ENCODE data around the gene GRIK4.
"Not testable (repeated sequence)": the region's sequence is repeated elsewhere in the genome, so short reads cannot be mapped to it uniquely, and the experiment has no call there.

Gene GRIK4, protein sequence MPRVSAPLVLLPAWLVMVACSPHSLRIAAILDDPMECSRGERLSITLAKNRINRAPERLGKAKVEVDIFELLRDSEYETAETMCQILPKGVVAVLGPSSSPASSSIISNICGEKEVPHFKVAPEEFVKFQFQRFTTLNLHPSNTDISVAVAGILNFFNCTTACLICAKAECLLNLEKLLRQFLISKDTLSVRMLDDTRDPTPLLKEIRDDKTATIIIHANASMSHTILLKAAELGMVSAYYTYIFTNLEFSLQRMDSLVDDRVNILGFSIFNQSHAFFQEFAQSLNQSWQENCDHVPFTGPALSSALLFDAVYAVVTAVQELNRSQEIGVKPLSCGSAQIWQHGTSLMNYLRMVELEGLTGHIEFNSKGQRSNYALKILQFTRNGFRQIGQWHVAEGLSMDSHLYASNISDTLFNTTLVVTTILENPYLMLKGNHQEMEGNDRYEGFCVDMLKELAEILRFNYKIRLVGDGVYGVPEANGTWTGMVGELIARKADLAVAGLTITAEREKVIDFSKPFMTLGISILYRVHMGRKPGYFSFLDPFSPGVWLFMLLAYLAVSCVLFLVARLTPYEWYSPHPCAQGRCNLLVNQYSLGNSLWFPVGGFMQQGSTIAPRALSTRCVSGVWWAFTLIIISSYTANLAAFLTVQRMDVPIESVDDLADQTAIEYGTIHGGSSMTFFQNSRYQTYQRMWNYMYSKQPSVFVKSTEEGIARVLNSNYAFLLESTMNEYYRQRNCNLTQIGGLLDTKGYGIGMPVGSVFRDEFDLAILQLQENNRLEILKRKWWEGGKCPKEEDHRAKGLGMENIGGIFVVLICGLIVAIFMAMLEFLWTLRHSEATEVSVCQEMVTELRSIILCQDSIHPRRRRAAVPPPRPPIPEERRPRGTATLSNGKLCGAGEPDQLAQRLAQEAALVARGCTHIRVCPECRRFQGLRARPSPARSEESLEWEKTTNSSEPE

GRCh38 chr11:120511116-120511819 is at the start of gene GRIK4:
GRIK4 (plus strand) TSS chr11:120511748; CDS start chr11:120660319, 148,571 bp downstream.
- DNase-seq: peak; percentile 61

DNA sequence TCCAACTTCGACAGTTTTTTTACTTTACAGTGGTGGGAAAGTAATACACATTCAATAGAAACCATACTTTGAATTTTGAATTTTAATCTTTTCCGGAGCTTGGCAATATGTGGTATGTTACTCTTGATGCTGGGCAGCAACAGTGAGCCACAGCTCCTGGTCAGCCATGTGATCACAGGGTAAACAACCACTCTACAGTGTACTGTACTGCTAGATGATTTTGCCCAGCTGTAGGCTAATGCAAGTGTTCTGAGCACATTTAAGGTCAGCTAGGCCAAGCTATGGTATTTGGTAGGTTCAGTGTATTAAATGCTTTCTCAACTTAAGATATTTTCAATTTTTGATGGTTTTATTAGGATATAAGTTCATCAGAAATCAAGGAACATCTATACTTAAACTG is 48.7 kb upstream of the GRIK4 start:
- DNase-seq: no peak

- DNase-seq: no peak
Measured at GRCh38 chr11:120465921-120466534, 45.5 kb upstream of the GRIK4 start.

GRCh38 chr11:120467627-120468026 is 43.9 kb upstream of the GRIK4 start:
- DNase-seq: peak; percentile 43

GRCh38 chr11:120471131-120471530 is 40.4 kb upstream of the GRIK4 start:
- no peak for DNase-seq

- DNase-seq: no peak
Measured at GRCh38 chr11:120471994-120472393, 39.6 kb upstream of the GRIK4 start.

DNA sequence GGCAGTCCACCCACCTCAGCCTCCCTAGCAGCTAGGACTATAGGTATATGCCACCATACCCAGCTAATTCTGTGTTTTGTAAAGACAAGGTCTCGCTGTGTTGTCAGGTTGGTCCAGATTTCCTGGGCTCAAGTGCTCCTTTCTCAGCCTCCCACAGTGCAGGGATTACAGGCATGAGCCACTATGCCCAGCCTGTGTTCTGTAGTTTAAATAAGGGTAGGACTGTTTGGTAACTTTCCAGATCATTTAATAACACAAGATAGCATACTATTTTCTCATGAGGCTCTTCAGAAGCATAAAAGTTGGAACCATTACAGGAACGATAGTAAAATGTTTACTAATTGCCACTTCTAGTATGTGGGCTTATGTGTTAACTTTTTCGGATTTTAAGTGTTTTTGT is 38.0 kb upstream of the GRIK4 start:
- DNase-seq: no peak

DNA sequence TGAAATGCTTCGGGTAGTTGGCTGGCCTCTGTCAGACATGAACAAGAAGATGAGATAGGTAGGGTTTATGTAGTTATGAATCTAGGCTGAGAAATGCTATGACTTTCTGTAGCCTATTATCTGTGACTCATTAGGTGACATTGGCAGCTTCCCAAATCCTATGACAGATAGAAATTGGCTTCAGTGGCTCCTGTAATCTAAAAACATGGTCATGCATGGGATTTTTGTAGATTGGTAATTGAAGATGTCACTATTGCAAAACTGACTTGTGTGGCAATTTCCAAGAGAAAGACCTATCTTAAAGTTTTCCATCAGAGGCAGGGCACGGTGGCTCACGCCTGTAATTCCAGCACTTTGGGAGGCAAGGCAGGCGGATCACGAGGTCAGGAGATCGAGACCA is 29.4 kb upstream of the GRIK4 start:
- DNase-seq: no peak

DNA sequence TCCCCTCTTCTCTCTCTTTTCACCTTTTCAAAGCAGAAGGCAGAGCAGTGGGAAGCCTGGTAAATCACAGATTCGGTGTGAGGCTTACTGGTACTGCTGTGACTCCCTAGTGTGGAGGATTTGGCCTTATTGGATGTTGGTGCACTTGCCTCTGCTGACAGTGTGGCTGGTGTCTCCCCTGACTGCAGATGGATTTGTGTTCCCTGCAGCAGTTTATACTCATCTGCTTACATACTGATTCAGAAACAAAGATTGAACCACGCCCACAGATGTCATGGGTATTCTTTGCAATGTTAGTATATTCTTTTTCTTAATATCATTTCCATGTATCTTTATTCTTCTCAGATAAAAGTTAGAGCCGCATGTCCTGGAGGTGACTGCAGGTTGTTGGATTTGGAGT is 26.8 kb upstream of the GRIK4 start:
- DNase-seq: no peak

GRCh38 chr11:120486138-120486537 is 25.4 kb upstream of the GRIK4 start:
- no peak for DNase-seq

GRCh38 chr11:120489799-120490198 is 21.7 kb upstream of the GRIK4 start:
- DNase-seq: no peak

- no peak for DNase-seq
Measured at GRCh38 chr11:120492486-120492885, 19.1 kb upstream of the GRIK4 start.

GRCh38 chr11:120494595-120494994 is 17.0 kb upstream of the GRIK4 start:
- no peak for DNase-seq

GRCh38 chr11:120499088-120499487 is 12.5 kb upstream of the GRIK4 start:
- no peak for DNase-seq

DNA sequence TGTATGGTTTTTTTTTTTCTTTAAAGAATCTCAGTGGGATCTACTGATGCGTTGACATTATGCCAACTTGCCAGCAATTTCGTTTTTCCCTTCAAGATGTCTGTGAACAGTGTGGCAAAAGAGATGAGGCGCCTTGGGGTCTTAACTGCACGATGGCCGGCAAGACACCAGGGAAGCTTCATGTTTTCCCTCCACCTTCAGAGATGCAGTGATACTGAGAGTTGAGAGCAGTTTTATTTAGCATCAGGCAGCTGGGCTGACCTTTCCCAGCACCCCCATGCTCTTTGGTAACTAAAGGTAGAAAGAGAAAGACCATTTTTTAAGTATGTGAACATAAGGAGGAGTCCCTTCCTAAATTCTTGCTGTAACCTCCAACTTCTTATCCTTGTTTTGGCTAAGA is 11.7 kb upstream of the GRIK4 start:
- DNase-seq: no peak

DNA sequence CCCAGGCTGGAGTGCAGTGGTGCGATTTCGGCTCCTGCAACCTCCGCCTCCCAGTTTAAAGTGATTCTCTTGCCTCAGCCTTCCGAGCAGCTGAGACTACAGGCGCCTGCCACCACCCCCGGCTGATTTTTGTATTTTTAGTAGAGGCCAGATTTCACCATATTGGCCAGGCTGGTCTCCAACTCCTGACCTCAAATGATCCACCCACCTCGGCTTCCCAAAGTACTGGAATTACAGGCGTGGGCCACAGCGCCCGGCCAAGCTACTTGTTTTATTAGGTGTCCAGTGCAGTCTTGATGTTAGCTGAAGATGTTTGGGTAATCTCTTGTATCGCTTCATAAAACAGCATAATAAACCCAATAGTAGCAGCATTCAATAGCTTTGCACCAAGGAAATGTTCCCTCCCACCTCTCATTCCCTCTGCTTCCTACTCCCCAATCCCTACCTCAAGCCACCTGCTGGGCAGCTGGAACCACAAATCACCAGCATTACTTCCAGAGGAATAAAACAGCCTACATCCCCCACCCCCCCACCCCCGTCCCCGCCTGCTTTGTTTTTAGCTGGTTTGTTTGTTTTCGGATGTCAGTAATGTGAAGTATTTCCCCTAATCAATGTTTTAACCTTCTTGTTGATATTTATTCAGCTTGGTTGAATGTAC is 11.0 kb upstream of the GRIK4 start:
- DNase-seq: no peak

- no peak for DNase-seq
Measured at GRCh38 chr11:120501440-120501839, 10.1 kb upstream of the GRIK4 start.

DNA sequence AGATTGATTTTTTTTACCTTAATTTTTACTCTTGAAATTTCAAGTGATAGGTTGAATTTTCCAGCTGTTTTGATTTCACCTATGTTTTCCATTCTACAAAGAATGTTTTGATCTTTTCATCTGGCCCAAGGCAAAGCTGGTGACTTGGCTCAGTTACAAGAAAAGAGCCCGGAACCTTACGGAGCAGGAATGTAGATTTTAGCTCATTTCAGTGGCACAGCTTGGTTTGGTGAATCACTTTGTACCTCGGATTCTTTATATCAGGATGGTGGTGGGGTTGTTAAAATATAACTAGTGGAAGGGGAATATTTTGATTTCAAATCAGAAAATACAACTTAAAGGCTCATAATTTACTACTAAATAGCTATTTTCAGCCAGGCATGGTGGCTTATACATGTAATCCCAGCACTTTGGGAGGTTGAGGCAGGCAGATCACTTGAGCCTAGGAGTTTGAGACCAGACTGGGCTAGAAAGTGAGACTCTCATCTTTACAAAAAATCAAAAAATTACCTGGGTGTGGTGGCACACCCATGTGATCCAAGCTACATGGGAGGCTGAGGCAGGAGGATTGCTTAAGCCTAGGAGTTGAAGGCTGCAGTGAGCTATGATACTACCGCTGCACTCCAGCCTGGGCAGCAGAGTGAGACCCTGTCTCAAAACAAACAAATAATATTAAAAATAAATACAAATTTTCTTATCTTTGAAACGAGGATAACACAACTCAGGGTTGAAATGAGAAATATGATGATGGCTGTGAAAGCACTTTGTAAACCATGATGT is 9.4 kb upstream of the GRIK4 start:
- no peak for DNase-seq

DNA sequence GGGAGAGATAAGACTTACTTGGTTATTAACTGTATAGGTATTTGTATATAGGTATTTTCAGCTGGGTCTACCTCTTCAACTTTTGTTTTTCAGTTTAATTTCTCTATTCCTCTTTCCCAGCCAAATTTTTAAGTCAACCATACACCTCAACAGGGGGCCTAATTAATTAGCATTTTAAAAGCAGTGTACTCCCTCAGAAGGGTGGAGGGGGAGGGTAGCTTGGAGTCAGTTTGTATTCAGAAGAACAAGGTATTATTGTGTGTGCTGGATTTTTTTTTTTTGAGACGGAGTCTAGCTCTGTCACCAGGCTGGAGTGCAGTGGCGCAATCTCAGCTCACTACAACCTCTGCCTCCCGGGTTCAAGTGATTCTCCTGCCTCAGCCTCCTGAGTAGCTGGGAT is 8.0 kb upstream of the GRIK4 start:
- not testable (repeated sequence) for DNase-seq

GRCh38 chr11:120505801-120506425 is 5.6 kb upstream of the GRIK4 start:
- no peak for DNase-seq
